Stimulated activated CD8-positive, alpha-beta memory T cell treated with anti-CD3 and anti-CD28 coated beads, Interleukin-4, amount 100 ng/mL, for 24 hours (primary cell): ENCODE results near the gene HNRNPUL1.

Experiments
- DNase-seq: peaks from one replicate; pipeline ENCODE4 v3.0.0-alpha.2; 2020; ENCODE audit warnings: low read depth

The HNRNPUL1 gene

GRCh38 chr19:41234512-41235168, 29.5 kb upstream of the HNRNPUL1 start:
- DNase-seq: no peak

- no peak for DNase-seq
These were observed 28.7 kb upstream of the HNRNPUL1 start for GRCh38 chr19:41235480-41235879.

- no peak for DNase-seq
These were observed 25.9 kb upstream of the HNRNPUL1 start for GRCh38 chr19:41238244-41238643.

GRCh38 chr19:41239363-41239762, 24.8 kb upstream of the HNRNPUL1 start:
- no peak for DNase-seq

GRCh38 chr19:41239961-41240574, 24.1 kb upstream of the HNRNPUL1 start:
- no peak for DNase-seq

DNA sequence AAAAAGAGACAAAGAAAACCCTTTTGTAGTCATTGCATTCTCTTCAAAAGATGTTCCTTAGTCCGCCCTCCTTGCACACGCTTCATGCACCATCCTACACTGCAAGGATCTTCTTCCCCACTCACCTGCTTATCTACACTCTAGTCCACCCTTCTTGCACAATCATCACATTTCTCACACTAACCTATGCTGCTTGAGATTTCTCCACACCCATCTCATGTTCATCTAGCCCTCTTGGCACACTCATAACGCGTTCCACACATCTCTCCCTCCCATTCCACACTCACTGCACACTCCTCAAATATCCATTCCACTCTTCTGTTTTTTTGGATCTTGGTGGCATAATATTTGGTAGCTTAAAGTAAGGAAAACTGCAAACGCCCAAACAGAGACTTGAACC, 22.3 kb upstream of the HNRNPUL1 start:
- DNase-seq: no peak

DNA sequence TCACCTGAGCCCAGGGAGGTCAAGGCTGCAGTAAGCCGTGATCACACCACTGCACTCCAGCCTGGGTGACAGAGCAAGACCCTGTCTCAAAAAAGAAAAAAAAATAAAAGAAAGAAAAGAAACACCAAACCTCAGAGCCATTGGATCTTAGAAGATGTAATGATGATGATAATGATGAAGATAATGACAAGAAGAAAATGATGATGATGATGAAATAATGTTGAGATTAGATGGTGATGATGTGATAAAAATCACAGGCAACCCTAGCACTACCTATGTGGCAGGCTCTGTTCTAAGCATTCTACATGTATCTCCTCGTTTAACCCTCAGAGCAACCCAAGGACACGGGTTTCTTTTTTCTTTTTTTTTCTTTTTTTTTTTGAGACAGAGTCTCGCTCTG, 20.1 kb upstream of the HNRNPUL1 start:
- no peak for DNase-seq

DNA sequence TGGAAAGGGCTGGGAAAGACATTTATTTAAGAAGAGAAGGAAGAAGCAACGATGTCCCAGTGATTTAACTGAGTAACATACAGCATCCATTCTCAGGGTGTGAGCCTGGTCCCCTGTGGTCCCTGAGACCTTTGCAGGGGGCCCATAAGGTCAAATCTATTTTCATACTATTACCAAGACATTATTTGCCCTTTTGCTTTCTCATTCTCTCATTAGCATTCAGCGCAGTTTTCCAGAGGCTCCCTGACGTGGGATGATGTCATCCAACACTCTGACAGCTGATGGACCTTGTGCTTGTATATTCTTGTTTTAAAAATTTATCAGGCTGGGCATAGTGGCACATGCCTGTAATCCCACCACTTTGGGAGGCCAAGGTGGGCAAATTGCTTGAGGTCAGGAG, 18.3 kb upstream of the HNRNPUL1 start:
- no peak for DNase-seq

DNA sequence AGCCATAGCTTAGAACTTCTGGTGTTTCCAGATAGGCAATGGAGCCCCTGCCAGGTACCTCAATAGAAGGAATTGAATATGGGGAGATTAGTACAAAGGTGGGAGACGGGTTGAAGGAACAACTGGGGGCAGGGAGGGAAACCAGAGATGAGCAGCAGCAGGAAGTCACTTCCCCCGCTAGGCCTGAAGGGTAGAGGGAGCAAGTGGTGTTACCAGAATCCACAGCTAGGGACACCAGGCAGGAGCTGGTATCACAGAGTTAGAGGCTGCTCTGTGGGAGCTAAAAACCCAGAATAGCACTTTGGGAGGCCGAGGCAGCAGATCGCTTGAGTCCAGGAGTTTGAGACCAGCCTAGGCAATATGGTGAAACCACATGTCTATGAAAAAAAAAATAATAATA, 15.3 kb upstream of the HNRNPUL1 start:
- DNase-seq: no peak

DNA sequence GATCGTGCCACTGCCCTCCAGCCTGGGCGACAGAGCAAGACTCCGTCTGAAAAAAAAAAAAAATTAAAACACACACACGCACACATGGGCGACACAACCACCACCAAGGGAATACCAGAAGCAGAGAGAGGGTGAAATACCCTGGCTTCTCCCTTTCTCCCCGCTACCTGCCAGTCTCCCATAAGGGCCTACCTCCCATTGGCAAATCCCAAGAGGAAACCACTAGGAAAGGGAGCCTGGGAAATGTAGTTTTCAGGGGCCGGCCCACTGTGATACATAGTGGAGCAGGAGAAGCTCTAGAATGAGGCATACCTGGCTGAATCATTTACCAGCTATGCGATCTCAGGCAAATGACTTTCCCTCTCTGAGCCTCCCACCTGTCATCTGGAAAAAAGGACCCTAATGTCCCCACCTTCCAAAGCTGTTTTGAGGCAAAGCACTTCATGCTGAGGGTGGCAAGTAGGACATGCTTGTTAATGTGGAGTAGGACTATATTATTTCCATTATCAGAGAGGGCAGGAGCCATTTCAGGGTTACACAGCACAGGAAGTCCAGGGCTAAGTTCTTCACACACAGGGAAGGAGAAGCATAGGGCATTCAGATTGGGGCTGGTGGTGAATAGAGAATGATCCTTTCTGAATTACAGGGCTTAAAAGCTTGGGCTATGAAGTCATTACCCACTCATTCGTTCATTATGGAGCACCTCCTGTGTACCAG, 14.3 kb upstream of the HNRNPUL1 start:
- no peak for DNase-seq

DNA sequence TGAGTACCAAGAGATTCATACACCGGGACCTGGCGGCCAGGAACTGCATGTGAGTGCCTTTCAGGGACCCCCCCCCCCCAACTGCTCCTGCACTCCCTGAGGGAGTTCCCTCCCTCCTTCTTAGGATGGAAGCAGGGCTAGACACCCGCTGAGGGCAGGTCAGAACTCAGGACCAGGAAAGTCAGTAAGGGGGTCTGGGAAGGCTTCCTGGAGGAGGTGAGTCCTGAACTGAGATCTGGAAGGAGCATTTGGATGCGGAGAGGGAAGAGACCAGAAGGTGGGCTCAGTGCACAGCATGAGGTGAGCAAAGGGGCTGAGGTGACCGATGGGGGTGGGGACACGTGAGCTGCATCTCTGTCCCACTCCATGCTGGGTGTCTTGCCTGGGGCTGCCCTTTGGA, 10.5 kb upstream of the HNRNPUL1 start:
- DNase-seq: no peak

GRCh38 chr19:41255171-41255570, 9.0 kb upstream of the HNRNPUL1 start:
- DNase-seq: no peak

GRCh38 chr19:41261474-41262190, 2.5 kb upstream of the HNRNPUL1 start:
- no peak for DNase-seq

GRCh38 chr19:41263042-41263849, 926 bp upstream of the HNRNPUL1 start:
- DNase-seq: peak; percentile 56

DNA sequence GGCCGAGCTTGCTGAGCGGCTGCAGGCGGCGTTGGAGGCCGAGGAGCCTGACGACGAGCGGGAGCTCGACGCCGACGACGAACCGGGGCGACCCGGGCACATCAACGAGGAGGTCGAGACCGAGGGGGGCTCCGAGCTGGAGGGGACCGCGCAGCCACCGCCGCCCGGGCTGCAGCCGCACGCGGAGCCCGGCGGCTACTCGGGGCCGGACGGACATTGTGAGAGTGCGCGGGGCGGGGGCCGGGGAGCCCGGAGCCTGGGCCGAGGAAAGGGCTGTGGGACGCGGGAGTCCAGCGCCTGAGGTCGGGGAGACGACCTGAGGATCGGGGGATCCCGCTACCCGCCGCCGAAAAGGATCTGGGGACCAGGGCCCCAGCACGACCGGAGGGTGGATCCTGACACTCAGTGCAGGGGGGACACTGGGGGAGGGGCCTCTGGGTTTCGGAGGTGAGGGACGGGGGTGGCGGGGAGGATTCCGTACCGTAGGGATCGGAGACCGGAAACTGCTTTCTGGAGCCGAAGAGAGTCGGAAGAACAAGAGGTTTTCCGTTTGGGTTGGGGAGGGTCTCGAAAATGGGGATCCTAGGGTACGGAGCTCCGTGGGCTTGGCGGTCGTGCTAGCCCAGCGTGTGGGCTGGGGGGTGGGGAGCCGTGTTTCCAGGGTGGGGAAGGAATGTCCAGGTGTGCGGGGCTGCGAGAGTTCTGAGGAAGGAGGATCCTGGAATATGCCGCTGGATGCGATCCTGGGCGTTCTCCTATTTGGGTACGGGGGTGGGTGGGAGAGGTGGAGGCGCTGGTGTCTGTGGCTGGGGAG, 616 bp downstream of the HNRNPUL1 start:
- peak; percentile 55 for DNase-seq

DNA sequence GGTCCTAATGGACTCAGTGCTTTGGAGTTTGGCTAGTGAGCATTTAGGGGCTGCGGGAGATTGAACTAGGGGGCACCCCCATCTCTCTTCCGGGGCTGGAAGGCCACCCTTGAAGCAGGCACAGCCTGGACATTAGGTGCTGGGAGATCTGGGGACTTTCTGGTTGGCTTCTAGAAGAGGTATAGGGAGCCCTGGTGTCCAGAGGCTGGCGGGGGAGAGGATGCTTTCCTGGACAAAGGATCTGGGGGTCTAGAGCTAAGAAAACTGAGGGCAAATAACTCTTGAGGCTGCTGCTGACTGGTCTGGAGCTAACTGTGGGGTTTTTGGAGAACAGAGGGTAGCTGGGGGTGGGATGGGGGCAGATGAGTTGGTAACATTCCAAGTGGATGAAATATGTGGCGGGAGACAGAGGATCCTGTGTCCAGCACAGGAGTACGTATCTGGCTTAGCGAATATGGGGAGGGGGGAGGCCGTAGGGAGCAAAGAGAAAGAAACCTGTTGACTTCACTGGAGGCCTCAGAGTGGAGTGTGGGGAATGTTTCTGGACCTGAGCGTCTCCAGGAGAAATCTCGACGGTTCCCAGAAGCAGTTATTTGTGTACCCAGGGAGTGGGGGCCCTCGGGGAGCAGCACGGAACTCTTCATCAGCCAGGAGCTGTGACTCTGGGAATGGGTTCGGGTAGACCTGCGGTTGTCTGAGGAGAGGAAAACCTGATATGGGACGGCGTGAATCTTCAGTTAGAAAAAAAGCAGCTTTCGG, 1.4 kb downstream of the HNRNPUL1 start:
- DNase-seq: no peak

DNA sequence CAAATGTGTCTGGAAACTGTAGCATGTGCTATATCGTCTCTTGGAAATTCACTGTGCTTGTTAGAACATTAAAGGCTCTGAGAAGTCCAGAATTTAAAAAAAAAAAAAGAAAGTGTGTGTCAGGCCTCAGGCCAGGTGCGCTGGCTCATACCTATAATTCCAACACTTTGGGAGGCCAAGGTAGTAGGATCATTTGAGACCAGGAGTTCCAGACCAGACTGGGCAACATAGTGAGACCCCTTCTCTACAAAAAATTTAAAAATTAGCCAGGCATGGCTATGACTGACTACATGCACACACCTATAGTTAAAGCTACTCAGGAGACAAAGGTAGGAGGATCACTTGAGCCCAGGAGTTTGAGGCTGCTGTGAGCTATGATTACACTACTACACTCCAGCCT, 4.9 kb downstream of the HNRNPUL1 start:
- DNase-seq: no peak

- DNase-seq: no peak
These were observed 5.4 kb downstream of the HNRNPUL1 start for GRCh38 chr19:41269571-41269970.

GRCh38 chr19:41273076-41273475, 8.9 kb downstream of the HNRNPUL1 start:
- no peak for DNase-seq

DNA sequence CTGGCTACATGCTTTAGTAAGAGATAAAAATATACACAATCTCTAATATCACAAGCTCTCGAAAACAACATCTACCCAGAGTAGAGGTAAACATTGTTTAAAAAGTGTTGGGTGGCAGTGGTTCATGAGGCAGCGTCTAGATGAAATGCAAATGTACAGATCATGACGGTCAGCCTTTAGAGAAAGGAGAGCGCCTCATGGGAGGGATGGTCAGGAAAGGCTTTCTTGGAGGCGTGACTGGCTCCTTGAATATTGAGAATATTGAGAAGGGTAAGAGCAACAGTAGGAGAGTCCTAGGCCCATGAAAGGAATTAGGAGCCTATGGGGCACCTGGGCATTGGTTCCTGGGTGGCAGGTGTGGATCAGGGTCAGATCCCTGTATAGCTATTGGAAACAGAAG, 10.6 kb downstream of the HNRNPUL1 start:
- no peak for DNase-seq
